Epithelial cell of prostate (primary cell): Measurements from ENCODE around the gene STIMATE.

Source experiments
- DNase-seq: peaks from one replicate; pipeline ENCODE4 v3.0.0-alpha.2; 2011; ENCODE audit warnings: low read depth, low spot score
- H3K27ac ChIP-seq: fragments of 450-650 bp; 2 replicates; pipeline ENCODE4 v1.5.1; 2017; ENCODE audit warnings: mild to moderate bottlenecking

The STIMATE gene

DNA sequence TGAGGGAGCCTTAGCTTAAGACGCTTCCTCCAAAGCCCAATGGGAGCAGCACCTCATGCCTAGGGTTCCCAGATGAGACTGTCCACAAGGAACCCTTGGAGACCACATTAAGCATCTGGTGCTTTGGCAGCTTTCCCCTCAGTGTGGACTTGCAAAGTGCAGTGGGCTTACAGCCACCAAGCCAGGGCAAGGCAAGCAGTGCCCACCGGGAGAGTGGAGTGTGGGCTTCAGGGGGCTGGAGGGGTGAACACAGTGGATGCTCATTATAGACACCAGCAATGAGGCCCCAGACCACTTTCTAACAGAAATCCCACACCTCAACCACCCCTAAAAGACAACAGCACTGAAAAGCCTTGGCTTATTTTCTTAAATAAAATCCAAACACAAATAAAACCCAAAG, 53.5 kb downstream of the STIMATE start:
- DNase-seq, result no peak
- no peak overlapping the region for H3K27ac ChIP-seq

DNA sequence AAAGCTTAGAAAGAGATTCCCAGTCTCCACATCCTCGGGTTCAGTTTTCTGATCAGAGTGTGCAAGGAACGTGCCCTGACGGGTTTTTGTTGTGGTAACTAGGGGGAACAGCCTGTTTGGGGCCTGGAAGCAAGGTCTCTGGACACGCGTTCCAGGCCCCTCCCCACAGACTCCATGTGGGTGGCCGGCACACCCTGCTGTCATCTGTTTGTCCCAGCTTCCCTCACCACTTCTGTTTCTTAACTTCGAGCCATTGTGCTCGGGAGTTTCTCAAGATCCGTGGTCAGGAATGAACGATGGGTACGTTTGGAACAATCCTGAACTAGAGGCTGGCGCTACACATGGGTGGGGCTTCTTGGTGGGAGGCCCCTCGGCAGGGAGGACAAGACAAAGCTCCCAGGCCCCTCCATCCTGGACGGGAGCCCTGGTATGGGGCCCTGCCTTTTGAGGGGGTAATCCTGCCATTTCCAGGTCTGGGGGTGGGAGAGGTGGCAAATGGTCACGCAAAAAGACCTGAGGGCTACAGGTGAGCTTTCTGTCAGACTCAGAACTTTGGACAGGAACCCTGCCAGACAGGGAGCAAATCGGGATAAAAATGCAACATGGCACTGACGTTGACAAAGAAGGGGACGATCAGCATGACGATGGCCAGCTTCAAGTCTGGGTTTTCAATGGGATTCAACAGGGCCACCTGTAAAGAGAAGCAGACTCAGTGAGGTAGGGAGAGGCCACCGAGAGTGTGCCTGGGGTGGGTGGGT, 54.1 kb downstream of the STIMATE start:
- H3K27ac ChIP-seq, result no peak overlapping the region
- DNase-seq, result no peak

DNA sequence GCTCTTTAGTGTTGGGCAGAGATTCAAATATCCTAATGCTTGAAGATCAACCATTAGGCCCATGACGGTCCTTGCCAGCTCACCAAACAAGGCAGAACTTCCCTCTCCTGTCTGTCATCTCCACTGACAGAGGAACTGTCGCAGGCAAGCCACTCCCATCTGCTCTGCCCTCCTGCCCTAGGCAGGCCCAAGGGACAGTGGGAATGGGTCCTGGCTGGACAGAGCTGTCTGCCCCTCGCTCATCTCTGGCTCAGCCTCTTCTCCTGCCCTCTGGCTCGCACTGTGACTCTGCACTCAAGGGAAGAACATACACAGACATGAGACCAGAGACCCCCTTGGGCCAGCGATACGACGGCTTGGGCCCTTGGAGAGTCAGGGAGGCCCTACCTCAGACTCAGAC, 54.9 kb downstream of the STIMATE start:
- no peak for DNase-seq

DNA sequence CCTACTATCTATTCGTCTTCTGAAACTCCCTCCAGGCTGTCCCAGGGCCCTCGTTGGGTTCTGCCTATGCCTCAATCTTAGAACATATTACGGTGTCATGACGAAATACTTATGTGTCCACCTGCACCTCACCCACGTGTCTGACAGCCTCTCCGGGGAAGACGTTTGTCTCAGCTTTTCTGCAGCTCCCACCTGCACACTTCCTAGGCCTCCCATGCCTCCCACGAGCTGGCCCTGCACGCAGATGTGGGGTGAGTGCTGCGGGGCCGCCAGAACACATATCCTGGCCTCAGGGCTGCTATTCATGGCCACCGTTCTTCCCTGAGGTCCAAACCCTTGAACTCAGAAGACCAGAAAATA, 55.4 kb downstream of the STIMATE start:
- no peak for DNase-seq
- H3K27ac ChIP-seq, result no peak overlapping the region

More for the DNA sequence above, 54.9 kb downstream of the STIMATE start:
- H3K27ac ChIP-seq, result no peak overlapping the region

DNA sequence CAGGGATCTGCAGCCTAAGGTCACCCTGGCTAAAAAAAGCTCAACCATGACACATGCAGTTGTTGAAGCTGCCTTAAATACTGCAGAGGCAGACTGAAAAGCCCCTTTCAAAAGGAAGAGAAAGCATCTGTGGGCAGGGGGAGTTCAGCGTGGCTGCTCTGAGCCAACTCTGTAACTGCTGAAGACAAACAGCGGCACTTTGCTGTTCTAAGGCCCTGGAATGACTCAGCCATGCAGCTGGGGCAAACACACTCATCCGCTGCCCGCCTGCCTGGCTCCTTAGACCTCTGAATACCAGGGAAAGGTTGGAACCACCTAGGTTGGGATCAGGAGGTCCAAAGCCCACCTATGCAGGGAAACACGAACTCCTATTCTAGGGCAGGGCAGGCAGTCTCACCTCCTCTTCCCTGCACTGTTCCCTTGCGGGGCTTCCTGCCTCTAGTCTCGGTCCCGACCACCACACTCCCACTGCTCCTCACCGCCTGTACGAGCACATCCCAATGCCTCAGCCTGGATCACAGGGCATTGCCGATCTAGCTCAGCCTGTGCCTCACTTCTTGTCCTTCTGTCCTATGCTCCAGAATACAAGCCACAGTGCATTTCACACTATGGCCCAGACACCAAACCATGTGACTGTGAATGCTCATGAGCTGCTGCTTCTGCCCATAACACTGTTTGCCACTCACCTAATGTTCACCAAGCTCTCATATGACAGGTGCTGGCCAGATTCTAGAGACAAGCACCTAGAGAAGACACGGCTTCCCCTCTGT, 56.0 kb downstream of the STIMATE start:
- no peak for DNase-seq
- no peak overlapping the region for H3K27ac ChIP-seq

DNA sequence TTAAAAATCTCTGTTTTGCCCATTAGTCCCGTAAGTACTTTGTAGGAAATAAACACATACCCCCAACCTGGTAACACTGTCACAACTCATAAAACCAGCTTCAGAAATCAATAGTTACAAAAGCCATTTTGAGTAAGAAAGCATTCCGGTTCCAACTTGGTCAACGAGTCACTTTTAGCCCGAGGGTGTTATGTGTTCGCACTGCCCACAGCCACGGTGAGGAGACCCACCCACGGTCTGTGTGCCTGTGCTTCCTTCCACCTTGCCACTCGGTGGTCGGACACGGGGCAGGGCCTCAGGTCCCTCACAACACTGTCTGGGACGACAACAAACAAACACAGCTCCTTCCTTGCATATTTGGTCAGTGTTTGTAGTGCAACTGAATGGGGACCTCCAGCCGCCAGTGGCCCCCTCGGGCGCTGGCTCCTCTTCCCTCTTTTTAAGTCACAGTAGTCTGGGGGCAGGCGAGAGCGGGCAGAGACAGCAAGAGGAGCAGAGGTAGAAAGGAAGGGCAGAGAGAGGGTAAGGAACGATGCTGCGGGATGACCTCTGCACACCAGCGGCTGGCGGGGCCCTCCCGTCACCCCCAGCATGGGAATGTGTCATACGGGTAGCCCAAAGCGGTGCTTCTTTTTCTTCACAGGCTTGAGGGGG, 57.3 kb downstream of the STIMATE start:
- no peak for DNase-seq

DNA sequence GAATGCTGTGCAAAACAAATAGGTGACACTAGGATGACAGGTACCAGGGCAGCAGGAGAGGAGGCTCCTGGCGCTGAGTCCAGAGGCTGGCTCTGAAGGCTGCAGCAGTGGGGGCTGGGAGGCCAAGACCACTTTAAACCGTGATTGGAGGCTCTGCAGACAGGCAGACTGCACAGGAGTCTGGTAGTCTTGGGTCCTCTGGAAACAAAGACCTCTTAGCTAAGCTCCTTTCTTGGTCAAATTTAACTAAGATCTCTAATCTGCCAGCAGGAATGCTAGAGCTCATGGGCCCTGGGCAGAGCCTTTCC, 58.1 kb downstream of the STIMATE start:
- no peak overlapping the region for H3K27ac ChIP-seq
- no peak for DNase-seq

More for the DNA sequence above, 57.3 kb downstream of the STIMATE start:
- no peak overlapping the region for H3K27ac ChIP-seq

DNA sequence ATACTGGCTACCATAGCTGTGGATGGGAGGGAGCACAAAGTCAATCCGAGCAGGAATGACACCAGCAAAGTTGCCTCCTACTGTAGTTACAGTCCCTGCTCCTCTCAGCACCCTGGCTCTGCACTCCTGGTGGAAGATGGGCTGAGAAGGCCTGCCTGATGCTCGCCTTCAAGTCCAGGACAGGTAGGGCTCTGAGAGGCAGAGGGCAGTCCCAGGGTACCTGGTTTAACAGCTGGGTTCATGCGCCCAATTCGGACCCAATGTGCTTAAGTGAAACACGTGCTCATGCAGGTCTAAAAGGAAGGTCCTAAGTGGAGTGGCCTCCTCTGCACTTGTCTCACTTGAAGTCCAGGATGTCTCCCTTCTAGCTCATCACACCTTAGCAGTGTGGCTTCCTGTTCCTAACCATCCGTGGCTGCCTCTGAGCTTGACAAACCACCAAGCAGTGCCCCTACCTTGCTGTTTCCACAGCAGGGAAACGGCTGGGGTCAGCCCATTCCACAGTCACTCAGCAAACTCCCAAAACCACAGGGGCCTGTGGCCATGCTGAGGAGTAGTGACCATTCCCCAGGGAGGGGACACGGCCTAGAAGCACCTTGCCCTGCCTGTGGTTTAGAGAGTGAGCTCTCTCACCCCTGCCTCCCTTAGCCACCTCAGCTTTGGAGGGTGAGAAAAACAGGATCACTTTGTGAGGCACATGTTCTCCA, 58.6 kb downstream of the STIMATE start:
- no peak for DNase-seq
- H3K27ac ChIP-seq, result no peak overlapping the region

DNA sequence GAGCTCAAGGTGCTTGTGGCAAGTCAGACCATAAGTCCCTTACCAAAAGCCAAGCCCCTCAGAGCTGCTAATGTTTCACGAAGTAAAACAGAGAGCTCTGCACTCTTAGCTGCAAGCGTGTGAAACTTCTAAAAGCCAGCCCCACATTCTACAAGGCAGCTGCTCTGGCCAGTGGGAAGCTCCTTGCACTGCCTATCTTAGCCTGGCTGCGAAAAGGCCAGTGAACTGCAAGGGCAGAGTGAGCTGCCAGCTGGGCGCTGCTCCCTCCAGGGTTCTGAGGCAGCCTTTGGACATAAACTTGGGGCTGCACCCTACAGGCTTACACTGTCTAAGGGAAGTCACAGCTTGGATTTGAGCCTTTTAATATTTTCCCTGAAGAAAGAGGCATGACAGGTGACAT, 60.4 kb downstream of the STIMATE start:
- no peak overlapping the region for H3K27ac ChIP-seq
- no peak for DNase-seq

DNA sequence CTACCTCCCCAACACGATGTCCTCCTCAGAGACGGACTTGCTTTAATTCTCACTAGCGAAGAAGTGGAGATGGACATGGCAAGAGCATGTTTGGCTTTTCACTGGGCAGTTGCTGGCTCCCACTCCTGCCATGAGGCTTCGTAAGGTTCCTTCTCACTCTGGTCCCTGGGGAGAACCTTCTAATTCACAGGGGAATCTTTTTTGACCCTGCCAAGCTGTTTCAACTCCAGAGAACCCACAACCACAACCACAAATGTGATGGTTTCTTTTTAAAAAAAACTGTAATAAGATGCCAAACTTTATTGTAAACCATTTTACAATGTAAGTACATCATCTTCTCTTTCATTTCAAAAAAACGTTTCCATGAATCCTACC, 60.9 kb downstream of the STIMATE start:
- no peak for DNase-seq
- no peak overlapping the region for H3K27ac ChIP-seq

DNA sequence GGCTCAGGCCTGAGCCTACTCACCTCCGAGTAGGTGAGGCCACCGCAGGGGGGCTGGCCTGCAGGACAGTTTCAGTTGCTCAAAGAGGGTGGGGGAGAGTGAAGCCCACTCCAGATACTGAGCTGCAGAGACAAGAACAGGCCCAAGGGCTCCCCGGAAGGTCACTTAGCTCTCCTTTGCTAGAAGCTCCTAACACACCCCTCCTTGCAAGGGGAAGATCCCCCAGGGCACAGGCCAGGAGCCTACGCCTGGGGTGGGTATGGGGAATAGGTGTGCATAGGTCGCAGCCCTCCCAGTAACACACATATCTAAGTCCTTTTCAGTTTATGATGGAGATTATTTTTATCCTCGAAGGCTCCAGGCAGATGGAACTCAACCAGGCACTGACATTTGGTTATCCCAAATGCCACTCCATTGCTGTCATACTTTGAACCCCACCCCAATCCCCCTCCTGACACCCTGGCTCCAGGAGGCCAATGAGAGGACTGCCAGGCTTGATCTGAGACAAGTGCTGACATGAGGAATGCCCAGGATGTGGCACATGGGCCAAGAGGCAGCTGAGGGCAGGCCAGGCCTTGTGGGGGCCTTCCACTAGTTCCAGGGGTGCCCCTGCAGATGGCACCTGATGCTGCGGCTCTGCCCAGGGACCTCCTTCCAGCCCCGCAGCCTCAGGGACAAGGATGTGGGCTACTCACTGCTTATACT, 61.4 kb downstream of the STIMATE start:
- no peak for DNase-seq
- no peak overlapping the region for H3K27ac ChIP-seq

DNA sequence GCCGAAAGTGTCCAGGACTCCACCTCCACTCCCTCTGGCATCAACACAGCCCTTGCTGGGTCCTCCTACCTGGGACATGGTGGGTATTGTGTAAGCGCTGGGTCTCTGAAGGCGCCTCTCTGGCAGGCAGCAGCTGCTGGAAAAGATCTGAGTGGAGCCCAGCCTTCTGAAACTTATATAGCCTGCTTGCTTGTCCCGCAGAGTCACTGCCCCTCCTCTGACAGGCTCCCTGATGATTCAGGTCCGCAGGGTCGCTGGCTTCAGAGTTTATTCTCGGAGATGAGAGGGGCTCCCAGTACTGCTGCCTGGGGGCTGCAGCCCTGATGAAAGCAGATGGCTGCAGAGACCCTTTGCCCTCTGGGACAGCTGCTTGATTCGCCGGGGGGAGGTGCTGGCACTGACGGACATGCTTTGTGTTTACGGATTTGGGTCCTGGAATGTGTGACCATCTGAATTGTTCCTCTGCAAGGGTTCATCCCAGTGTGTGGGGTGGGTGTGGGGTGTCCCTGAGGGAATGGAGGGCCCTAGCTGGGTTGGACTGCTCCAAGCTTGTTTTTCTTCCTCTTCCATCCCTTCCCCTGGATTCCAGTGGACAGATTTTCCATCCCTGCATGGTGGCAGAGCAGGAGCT, 62.4 kb downstream of the STIMATE start, which contains the start of gene MUSTN1:
TSS of gene MUSTN1 (minus strand) at position 149 of the 631 bp plus-strand sequence. CDS start at position 78, 71 bp downstream.
- no peak for DNase-seq
- no peak within 1 kb of the TSS for H3K27ac ChIP-seq

DNA sequence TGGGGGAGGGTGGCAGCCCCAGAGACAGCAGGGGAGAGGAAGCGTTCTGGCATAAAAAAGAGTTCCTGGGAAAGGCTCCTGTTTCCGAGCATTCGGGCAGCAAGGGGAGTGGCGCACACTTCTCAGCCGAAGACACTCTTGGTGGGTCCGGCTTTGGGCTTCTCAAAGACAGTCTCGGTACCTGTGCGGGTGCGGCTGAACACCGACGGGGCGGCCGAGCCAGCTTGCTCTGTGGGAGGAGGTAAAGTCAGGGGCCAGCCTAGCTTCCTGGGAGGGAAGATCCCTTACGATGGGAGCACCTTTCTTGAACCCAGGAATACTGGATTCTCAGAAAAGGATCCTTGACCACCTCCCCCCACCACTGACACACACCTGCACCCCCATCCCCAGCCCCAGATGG, 64.1 kb downstream of the STIMATE start:
- no peak overlapping the region for H3K27ac ChIP-seq
- no peak for DNase-seq

DNA sequence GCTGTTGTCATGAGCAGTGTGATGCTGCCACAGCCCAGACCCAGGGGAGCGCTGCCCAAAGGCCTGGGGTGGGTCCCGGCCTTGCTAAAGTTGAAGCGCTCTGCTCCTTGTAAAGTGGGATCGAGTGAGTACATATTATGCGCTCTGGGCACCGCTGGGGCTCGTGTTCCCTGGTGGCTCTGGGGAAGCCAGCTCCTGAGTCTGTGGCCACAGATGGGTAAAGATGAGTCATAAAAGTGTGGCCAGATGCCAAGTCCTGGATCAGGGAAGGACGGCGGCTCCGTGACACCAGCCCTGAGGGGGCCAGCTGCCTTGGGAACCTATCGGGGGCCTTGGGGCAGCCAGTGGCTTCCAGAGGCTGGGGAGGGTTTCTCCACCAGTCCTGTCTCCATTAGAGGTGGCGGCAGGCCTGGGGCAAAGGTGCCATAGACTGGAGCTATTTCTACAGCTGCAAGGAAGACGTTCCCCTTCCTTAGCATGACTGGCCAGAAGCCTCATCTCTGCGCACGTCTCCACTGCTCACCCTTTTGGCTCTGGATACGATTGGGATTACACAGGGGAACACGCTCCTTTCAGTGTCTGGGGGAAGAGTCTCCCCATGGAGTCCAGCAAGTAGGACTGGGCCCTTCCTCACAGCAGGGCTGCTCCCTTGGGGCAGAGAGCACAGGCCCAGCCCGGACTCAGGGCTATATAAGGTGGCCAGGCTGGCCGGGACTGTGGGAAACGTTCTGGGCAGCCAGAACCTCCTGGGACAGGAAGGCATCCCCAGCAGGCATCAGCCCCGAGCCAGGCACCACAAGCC, 65.6 kb downstream of the STIMATE start:
- no peak overlapping the region for H3K27ac ChIP-seq

DNA sequence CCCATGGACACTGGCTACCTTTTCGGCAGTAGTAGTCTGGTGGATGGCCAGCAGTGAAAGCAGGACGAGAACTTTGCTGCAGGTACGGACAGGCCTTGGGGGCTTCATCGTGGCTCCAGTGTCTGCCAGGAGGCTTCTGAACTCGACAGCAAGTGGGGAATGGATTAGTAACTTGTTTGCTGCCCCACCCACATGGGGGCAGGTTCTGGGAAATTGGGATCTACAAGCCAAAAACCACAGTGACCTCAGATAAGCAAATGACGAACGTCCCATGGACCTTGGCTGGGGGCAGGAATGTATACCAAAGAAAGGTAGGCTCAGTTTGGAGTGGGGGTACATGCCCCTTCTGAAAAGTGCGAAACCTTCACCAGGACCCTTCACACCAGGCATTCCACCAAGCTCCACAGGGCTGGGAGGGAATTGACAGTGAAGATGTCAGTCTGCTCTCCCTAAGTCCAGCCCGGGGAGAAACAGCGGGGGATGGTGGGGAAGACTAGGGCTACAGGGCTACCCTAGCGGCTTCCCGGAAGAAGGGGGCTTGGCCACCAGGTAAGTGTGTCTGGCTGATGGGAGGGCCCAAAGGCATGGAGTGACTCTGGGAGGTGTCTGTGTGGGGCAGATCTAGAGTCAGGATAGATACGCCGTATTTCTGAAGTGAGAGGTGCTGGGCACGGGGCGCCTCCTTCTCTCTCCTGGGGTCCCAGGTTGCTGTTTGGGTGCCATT, 66.7 kb downstream of the STIMATE start, which contains the start of gene ITIH4:
TSS of gene ITIH4 (minus strand) at position 138 of the 724 bp plus-strand sequence. CDS start at position 108, 30 bp downstream.
- DNase-seq, result no peak
- H3K27ac ChIP-seq, result no peak within 1 kb of the TSS

More for the DNA sequence above, 65.6 kb downstream of the STIMATE start:
- no peak for DNase-seq

DNA sequence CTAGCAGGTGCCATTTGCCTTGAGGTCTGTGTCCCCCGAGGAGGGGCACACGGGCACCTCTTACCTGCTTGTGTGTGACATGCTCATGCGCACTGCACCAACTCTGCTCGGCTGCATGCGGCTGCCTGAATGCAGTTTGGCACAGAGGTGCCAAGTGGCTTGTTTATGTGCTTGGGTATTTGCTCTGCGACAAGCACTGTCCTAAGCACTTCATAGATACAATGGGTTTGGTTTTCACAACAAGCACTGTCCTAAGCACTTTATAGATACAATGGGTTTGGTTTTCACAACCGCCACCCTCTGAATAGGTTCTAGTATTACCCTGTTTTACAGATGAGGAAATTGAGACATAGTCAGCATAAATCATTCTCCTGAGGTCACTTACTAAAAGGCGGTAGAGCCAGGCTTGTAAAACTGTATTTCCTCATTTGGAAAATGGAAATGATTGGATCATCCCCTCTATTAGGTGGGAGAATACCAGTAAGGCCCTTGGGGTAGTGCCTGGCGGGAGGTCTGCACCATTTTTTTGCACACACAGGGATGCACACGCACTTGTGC, 67.4 kb downstream of the STIMATE start:
- no peak overlapping the region for H3K27ac ChIP-seq
- DNase-seq, result no peak

DNA sequence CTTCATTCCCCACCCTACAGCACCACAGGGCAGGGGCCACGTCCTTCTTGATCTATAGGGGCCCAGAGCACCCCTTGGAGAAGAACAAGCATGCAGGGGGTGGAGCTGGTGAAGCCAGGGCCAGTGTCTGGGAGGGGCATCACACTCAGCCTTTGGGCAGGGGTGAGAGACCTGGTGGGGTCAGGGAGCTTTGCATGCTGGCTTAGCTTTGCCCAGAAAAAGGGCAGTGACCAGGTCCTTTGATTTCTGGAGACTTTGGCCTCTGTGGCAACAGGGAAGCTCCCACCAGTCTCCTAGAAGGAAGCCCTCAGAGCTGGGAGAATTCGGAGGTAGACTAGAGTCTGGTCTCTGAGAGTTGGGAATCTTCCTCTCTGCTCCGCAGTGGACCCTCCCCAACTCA, 67.9 kb downstream of the STIMATE start:
- no peak for DNase-seq
- no peak overlapping the region for H3K27ac ChIP-seq

DNA sequence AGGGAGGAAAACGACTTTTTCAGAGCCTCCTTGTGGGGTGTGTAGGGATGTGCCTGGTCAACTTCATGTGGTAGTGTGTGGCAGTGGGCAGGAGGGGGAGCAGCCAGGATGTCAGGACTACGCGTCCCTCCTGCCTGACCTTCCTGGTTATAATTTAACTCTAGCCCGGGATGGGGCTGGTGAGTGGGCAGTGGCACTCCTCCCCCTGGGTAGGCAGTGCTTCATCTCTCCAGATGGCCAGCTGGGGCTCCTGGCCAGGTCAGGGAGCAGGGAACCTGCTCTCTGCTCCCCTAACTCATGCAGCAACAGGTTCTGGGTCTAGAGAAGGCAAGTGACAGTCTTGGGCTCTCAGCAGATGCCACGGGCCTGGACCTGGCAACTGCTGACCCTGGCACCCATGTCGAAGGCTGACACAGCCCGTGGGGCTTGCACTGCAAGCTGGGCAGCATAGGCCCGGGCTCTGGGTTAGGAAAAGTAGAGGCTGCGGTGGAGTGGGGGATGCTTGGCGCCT, 69.4 kb downstream of the STIMATE start:
- DNase-seq, result no peak
- no peak overlapping the region for H3K27ac ChIP-seq
